IPS-18a (cell line): ENCODE results near the gene PNPLA1.

Experiments
- H3K27ac ChIP-seq: one replicate; pipeline ENCODE4 v1.5.1; 2013; ENCODE audit warnings: low read length
- H3K27me3 ChIP-seq: one replicate; pipeline ENCODE4 v1.6.1; 2013; ENCODE audit warnings: mild to moderate bottlenecking, low read length; ENCODE audit not compliant: control insufficient read depth, insufficient read depth
- H3K36me3 ChIP-seq: one replicate; pipeline ENCODE4 v1.6.1; 2013; ENCODE audit warnings: low read depth, low read length; ENCODE audit not compliant: control insufficient read depth
- H3K4me1 ChIP-seq: one replicate; pipeline ENCODE4 v1.6.1; 2013; ENCODE audit warnings: low read depth, low read length; ENCODE audit not compliant: control insufficient read depth
- H3K4me3 ChIP-seq: one replicate; pipeline ENCODE4 v1.5.1; 2013; ENCODE audit warnings: low read length
- H3K9ac ChIP-seq: one replicate; pipeline ENCODE4 v1.6.1; 2013; ENCODE audit warnings: mild to moderate bottlenecking, low read length, moderate library complexity
- H3K9me3 ChIP-seq: one replicate; pipeline ENCODE4 v1.6.1; 2013; ENCODE audit warnings: low read depth, low read length; ENCODE audit not compliant: control insufficient read depth

The PNPLA1 gene

GRCh38 chr6:36309900-36310299 is 40.0 kb downstream of the PNPLA1 start:
- Histone ChIP-seq H3K4me1 (peaks cover 15% of the 10 kb centered on the region), H3K27ac (no peak overlapping the region), H3K4me3 (no peak overlapping the region), H3K9me3 (no peaks in the 10 kb centered on the region), H3K27me3 (no peaks in the 10 kb centered on the region), H3K36me3 (no peaks in the 10 kb centered on the region), H3K9ac (no peak overlapping the region)

DNA sequence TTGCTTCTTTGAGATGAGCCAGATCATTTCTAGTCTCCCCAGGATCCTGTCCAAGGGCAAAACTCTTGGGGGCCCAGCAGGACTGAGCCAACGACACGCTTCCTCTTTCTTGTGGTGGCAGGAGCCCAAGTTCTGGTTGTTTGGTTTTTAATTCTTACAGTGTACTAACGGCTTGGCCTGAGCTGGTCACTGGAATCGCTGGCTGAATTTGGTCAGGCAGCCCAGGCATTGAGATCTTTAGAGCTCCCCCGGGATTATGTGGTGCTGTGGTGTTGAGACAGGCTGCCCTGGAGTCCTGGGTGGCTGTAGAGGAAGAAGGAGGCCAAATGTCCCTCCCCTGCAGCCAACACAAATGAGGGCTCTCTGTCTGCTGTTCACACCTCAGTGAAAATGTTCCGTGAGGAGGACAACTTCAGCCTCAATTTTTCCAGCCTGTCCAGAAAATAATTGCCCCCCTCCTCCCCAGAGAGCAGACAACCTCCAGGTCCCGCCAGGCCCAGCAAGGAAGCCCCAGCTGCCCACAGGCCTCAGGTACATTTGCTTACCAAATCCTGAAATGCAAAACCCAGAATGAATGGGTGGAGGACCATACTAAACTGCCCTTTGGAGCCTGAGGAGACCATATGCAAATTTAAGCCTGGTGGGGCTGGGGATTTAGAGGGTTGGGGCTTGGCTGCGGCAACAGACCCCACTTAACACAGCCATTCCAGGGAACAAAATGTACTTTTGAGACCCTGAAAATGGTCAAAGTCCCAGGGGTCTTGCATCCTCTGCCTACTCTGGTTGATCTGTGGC is 43.2 kb downstream of the PNPLA1 start:
- H3K27ac ChIP-seq, result no peak overlapping the region
- no peak overlapping the region for H3K4me3 ChIP-seq

DNA sequence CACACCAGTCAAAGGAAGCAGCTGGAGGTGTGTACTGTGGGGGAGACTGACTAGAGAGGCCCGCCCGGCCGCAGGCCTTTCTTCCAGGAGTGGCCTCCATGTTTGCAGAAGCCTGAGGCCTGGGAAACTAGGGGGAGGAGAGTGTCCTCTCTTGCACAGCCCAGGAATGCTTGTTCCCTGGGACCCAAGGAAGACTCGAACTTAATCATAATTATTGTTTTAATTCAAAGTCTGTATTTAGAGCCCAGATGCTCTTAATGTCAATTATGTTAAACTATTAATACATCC is 43.7 kb downstream of the PNPLA1 start:
- Histone ChIP-seq H3K36me3 (no peaks in the 10 kb centered on the region), H3K4me1 (peaks cover 8% of the 10 kb centered on the region), H3K4me3 (no peak overlapping the region), H3K9ac (no peak overlapping the region), H3K9me3 (no peaks in the 10 kb centered on the region), H3K27me3 (no peaks in the 10 kb centered on the region), H3K27ac (no peak overlapping the region)

More for the DNA sequence above, 43.2 kb downstream of the PNPLA1 start:
- no peaks in the 10 kb centered on the region for H3K36me3 ChIP-seq
- H3K9me3 ChIP-seq, result no peaks in the 10 kb centered on the region
- H3K9ac ChIP-seq, result no peak overlapping the region
- no peaks in the 10 kb centered on the region for H3K27me3 ChIP-seq
- H3K4me1 ChIP-seq, result peaks cover 8% of the 10 kb centered on the region

DNA sequence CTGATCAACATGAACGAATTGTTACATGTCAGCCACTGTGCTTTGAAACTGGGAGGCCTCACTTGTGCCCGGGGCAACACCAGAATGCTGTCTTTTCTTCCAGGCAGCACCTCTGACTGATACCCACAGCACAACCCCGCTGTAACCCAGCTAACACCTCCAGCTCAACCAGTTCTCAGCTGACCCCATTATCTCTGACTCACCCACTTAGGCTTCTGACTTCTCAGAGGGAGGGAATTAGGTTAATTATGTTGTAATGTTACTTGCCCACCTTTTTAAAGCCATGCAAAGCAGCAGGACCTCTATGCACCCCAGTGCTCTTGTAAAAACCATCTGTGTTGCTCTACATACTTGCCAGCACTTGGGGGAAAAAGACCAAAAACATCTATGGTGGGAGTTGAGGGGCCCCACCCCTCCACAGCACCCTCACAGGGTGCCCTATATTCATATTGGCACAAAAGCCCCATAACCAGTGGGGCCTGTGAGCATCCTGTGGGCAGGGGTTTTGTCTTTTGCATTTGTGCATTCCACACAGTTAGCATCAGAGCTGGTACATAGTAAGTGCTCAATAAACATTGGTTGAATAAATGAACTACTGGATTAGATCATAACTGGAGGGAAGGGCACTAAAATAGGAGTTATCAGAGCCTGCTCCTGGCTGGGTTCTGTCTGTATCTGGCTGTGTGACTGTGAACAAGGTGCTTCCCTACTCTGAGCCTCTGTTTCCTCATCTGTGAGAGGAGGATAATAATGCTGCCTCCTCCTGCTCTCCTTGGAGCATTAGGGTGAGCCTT is 44.6 kb downstream of the PNPLA1 start:
- peaks cover 8% of the 10 kb centered on the region for H3K4me1 ChIP-seq
- no peak overlapping the region for H3K4me3 ChIP-seq
- H3K9ac ChIP-seq, result no peak overlapping the region
- no peaks in the 10 kb centered on the region for H3K9me3 ChIP-seq
- no peak overlapping the region for H3K27ac ChIP-seq
- H3K36me3 ChIP-seq, result no peaks in the 10 kb centered on the region
- no peaks in the 10 kb centered on the region for H3K27me3 ChIP-seq

GRCh38 chr6:36315921-36316320 is 46.1 kb downstream of the PNPLA1 start:
- H3K9ac ChIP-seq, result no peak overlapping the region
- H3K4me3 ChIP-seq, result no peak overlapping the region
- no peaks in the 10 kb centered on the region for H3K9me3 ChIP-seq
- H3K4me1 ChIP-seq, result peaks cover 12% of the 10 kb centered on the region
- no peak overlapping the region for H3K27ac ChIP-seq
- no peaks in the 10 kb centered on the region for H3K27me3 ChIP-seq
- H3K36me3 ChIP-seq, result no peaks in the 10 kb centered on the region

DNA sequence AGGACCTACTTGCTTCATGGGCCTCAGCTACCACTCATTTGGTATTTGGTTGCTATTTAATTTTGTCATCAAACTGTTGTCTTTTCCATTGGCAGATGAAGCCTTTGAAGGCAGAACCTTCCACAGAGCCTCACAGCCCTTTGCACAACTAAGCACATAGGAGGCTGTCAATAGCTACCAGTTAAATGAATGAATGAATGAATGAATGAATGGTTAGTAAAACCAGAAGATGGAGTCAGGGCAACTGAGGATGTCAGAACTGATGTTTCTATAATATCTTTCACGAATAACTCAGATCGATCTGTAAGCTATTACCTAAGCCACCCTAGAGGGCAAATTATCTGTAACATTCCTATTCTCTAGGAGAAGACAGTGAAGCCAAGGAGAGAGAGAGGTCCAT is 47.8 kb downstream of the PNPLA1 start:
- Histone ChIP-seq H3K4me1 (peaks cover 12% of the 10 kb centered on the region), H3K4me3 (no peak overlapping the region), H3K36me3 (no peaks in the 10 kb centered on the region), H3K27me3 (no peaks in the 10 kb centered on the region), H3K9me3 (no peaks in the 10 kb centered on the region), H3K27ac (no peak overlapping the region), H3K9ac (no peak overlapping the region)

DNA sequence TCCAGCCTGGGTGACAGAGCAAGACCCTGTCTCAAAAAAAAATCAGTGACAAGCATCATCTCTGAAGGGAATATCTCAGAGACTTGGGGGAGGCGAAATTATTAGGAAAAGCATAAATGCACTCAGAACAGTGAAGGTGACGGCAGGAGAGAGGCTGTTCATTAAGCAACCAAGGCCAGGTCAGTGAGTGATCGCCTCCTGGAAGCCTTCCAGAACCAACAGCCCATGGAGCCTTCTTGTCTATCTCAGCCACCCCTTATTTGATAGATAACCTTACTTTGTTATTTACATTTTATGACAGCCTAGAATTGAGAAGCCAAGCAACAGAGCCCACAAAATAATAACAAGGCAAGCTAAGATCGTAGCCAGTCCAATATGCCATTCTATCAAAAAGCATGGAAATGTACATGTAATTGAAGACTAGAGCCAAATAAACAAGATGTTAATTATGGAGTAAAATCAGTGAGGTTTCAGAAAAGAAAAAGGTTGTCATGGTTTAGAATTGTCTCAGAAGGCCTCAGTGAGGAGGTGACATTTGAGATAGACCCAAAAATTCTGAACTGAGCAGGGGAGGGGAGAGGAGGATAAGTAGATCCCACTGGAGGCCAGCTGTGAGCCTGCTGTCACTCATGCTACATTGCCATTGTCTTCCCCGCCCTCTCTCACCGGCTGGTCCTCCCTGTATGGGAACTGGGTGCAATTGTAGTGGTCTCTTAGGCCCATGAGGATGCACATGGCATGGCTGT is 49.0 kb downstream of the PNPLA1 start:
- Histone ChIP-seq H3K4me3 (no peak overlapping the region), H3K36me3 (no peaks in the 10 kb centered on the region), H3K27me3 (no peaks in the 10 kb centered on the region), H3K27ac (no peak overlapping the region), H3K4me1 (peaks cover 6% of the 10 kb centered on the region), H3K9me3 (no peaks in the 10 kb centered on the region), H3K9ac (no peak overlapping the region)

- H3K27ac ChIP-seq, result no peak overlapping the region
- H3K27me3 ChIP-seq, result no peaks in the 10 kb centered on the region
- H3K9me3 ChIP-seq, result no peaks in the 10 kb centered on the region
- peaks cover 4% of the 10 kb centered on the region for H3K4me1 ChIP-seq
- no peaks in the 10 kb centered on the region for H3K36me3 ChIP-seq
- no peak overlapping the region for H3K9ac ChIP-seq
- H3K4me3 ChIP-seq, result no peak overlapping the region
These were observed 49.5 kb downstream of the PNPLA1 start for GRCh38 chr6:36319436-36319762.

- H3K27ac ChIP-seq, result no peak overlapping the region
- H3K9me3 ChIP-seq, result no peaks in the 10 kb centered on the region
- H3K9ac ChIP-seq, result no peak overlapping the region
- H3K27me3 ChIP-seq, result no peaks in the 10 kb centered on the region
- no peaks in the 10 kb centered on the region for H3K36me3 ChIP-seq
- H3K4me1 ChIP-seq, result peaks cover 4% of the 10 kb centered on the region
- no peak overlapping the region for H3K4me3 ChIP-seq
These were observed 50.0 kb downstream of the PNPLA1 start for GRCh38 chr6:36319821-36320220.

GRCh38 chr6:36320475-36320874 is 50.6 kb downstream of the PNPLA1 start:
- Histone ChIP-seq H3K27ac (no peak overlapping the region), H3K36me3 (no peaks in the 10 kb centered on the region), H3K4me1 (peaks cover 4% of the 10 kb centered on the region), H3K4me3 (no peak overlapping the region), H3K9me3 (no peaks in the 10 kb centered on the region), H3K9ac (no peak overlapping the region), H3K27me3 (no peaks in the 10 kb centered on the region)

GRCh38 chr6:36322591-36322990 is 52.7 kb downstream of the PNPLA1 start:
- Histone ChIP-seq H3K27ac (no peak overlapping the region), H3K4me1 (peaks cover 12% of the 10 kb centered on the region), H3K4me3 (no peak overlapping the region), H3K27me3 (no peaks in the 10 kb centered on the region), H3K36me3 (no peaks in the 10 kb centered on the region), H3K9me3 (no peaks in the 10 kb centered on the region), H3K9ac (no peak overlapping the region)
